ENCODE measurements around the gene C1orf216.
A peak's percentile ranks its signal among the peaks of the same experiment; 100 is the strongest.
"Not testable (repeated sequence)": the region's sequence is repeated elsewhere in the genome, so short reads cannot be mapped to it uniquely, and the experiment has no call there.

C1orf216 gene

DNA sequence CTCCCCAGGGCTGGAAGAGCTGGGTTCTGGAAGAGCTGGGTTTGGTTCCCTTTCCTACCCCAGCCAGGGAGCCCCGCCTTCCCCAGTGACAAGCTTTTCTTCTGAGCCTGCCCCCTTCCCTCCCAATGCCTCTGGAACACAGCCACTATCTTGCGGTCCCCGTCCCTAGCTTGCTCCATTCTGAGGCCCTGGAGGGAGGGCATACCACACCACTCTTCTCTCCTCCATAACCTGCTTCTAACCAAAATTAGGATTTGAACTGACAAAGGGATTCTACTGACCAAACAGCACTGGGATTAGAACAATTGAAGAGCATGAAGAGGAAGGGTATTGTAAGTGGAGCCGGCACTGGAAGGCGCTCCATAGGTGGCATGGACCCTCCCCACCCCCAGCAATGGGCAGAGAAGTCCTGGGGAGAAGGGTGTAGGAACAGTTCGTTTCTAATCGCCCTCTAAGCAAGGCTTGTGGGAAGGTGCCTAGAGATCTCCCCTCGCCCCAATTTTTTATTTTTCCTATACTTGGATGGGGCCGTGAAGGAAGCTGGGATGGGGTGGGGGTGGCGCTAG is 690 bp downstream of the C1orf216 start:
- H3K36me3 ChIP-seq (ENCODE audit: insufficient read depth, low read length), result peaks cover 7% of the 10 kb centered on the region

DNA sequence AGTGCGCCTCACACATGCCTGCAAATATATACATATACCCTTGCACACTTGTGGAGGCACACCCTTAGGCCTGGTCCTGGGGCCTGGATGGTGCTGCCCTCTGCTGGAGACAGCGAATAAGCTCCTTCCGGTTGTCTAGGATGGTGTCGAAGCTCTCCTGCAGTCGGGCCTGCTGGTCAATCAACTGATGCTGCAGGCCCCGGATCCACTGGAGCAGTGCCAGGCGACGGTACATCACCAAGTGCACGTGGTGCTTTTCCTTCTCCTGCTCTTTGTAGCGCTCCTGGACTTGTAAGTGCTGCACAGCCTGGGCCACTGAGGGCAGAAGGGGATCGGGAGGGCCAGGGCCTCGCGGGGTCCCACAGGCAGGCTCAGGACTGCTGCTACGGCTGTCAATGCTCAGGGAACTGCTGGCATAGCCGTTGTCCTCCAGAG is 3.1 kb downstream of the C1orf216 start:
- Histone ChIP-seq H3K9me3 (ENCODE audit: low read length) (no peaks in the 10 kb centered on the region), H3K36me3 (ENCODE audit: insufficient read depth, low read length) (peaks cover 1% of the 10 kb centered on the region), H2AFZ (ENCODE audit: low read depth, low read length) (no peak overlapping the region), H3K27me3 (ENCODE audit: insufficient read depth, low read length) (no peaks in the 10 kb centered on the region), H3K4me3 (ENCODE audit: low read length) (no peak overlapping the region), H3K4me1 (ENCODE audit: insufficient read depth, low read length) (no peaks in the 10 kb centered on the region)

More for the DNA sequence above, 690 bp downstream of the C1orf216 start:
- Histone ChIP-seq H3K4me3 (ENCODE audit: low read length) (no peak overlapping the region), H2AFZ (ENCODE audit: low read depth, low read length) (no peak overlapping the region), H3K9me3 (ENCODE audit: low read length) (no peaks in the 10 kb centered on the region), H3K27me3 (ENCODE audit: insufficient read depth, low read length) (no peaks in the 10 kb centered on the region), H3K4me1 (ENCODE audit: insufficient read depth, low read length) (no peaks in the 10 kb centered on the region)

DNA sequence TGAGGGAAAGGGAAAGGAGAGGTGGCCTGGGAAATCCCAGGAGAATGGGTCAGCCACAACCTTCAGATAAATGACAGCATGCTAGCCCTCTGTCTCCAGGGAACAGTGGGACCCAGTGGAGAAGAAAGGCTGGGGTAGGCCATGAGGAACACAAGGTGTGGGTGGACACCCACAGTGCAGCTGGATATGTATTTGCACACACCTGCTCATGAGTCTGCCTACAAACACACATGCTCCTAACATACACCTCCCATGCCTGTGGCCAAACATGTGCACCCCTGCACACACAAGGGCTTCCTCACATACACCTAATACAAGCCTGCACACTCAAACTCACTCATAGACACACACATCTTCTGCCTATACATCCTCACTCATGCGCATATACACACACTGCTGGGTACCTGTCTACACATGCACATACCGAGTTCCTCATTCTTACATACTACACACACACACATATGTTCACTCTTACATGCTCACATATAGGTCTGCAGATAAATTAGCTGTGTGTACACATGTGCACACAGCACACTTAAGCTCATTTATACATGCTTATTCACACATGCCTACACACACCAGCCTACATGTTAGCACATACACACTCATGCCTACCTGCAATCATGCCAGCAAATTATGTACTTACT is 3.6 kb downstream of the C1orf216 start:
- H3K36me3 ChIP-seq (ENCODE audit: insufficient read depth, low read length), result no peaks in the 10 kb centered on the region
- H3K9me3 ChIP-seq (ENCODE audit: low read length), result no peaks in the 10 kb centered on the region
- H2AFZ ChIP-seq (ENCODE audit: low read depth, low read length), result no peak overlapping the region
- H3K27me3 ChIP-seq (ENCODE audit: insufficient read depth, low read length), result no peaks in the 10 kb centered on the region
- H3K4me1 ChIP-seq (ENCODE audit: insufficient read depth, low read length), result no peaks in the 10 kb centered on the region
- H3K4me3 ChIP-seq (ENCODE audit: low read length), result no peak overlapping the region

DNA sequence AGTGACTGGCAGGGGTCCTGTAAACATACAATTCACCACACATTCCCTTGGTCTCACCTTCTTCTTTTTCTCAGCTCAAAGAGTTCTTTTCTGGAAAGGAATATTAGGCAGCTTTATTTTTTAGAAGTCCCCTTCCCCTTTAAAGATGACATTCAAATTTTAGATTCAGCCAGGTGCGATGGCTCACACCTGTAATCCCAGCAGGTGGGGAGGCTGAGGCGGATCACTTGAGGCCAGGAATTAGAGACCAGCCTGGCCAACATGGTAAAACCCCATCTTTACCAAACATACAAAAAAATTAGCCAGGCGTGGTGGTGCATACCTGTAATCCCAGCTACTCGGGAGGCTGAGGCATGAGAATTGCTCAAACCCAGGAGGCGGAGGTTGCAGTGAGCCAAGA is 7.6 kb downstream of the C1orf216 start:
- not testable (repeated sequence) for H3K27me3 ChIP-seq (ENCODE audit: insufficient read depth, low read length); H3K4me3 ChIP-seq (ENCODE audit: low read length); H3K36me3 ChIP-seq (ENCODE audit: insufficient read depth, low read length); H2AFZ ChIP-seq (ENCODE audit: low read depth, low read length); H3K9me3 ChIP-seq (ENCODE audit: low read length)
- peaks cover 14% of the 10 kb centered on the region for H3K4me1 ChIP-seq (ENCODE audit: insufficient read depth, low read length)

DNA sequence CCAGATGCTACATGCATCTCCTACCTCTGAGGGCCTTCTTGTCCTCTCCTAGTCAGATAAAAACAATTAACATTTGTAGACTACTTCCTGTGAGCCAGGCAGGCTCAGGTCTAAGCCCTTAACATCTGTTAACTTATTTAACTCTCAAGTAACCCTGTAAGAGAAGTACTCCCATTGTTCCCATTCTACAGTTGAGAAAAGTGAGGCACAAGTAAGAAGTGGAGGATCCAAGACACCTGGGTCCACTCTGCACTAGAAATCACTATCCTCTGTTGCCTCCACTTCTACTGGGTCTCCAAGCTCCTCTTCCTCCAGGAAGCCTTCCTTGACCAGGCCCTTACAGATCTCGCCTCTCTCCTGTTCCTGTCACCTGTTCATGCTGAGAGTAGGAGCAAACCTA is 9.7 kb downstream of the C1orf216 start:
- Histone ChIP-seq H2AFZ (ENCODE audit: low read depth, low read length) (no peak overlapping the region), H3K27me3 (ENCODE audit: insufficient read depth, low read length) (no peaks in the 10 kb centered on the region), H3K4me1 (ENCODE audit: insufficient read depth, low read length) (peaks cover 14% of the 10 kb centered on the region), H3K4me3 (ENCODE audit: low read length) (peak overlapping the region; percentile 51), H3K9me3 (ENCODE audit: low read length) (no peaks in the 10 kb centered on the region), H3K36me3 (ENCODE audit: insufficient read depth, low read length) (no peaks in the 10 kb centered on the region)

DNA sequence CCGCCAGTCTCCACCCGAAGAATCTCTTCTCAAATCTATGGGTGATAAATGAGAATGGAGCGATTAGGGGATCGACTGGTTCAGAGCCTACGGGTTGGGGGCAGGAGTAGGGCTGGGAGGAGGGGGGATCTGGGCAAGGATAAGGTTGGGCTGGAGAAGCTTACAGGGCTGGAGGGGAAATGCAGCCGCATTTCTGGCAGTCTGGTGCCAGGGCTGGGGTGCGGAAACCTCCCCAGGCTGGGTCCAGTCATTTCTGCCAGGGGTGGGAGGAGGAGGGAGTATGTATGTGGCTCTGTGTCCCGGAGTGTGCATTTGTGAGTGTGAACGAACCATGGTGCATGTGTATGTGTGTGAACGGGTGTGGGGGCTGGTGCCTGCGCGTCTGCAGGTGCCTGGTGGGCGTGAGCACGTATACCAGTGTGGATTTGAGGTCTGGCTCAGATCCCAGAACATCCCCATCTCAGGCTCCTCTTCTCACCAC is 10.2 kb downstream of the C1orf216 start:
- H3K4me3 ChIP-seq (ENCODE audit: low read length), result peak overlapping the region; percentile 51
- no peaks in the 10 kb centered on the region for H3K36me3 ChIP-seq (ENCODE audit: insufficient read depth, low read length)
- peaks cover 14% of the 10 kb centered on the region for H3K4me1 ChIP-seq (ENCODE audit: insufficient read depth, low read length)
- H3K27me3 ChIP-seq (ENCODE audit: insufficient read depth, low read length), result no peaks in the 10 kb centered on the region
- peak overlapping the region; percentile 96 for H2AFZ ChIP-seq (ENCODE audit: low read depth, low read length)
- no peaks in the 10 kb centered on the region for H3K9me3 ChIP-seq (ENCODE audit: low read length)

DNA sequence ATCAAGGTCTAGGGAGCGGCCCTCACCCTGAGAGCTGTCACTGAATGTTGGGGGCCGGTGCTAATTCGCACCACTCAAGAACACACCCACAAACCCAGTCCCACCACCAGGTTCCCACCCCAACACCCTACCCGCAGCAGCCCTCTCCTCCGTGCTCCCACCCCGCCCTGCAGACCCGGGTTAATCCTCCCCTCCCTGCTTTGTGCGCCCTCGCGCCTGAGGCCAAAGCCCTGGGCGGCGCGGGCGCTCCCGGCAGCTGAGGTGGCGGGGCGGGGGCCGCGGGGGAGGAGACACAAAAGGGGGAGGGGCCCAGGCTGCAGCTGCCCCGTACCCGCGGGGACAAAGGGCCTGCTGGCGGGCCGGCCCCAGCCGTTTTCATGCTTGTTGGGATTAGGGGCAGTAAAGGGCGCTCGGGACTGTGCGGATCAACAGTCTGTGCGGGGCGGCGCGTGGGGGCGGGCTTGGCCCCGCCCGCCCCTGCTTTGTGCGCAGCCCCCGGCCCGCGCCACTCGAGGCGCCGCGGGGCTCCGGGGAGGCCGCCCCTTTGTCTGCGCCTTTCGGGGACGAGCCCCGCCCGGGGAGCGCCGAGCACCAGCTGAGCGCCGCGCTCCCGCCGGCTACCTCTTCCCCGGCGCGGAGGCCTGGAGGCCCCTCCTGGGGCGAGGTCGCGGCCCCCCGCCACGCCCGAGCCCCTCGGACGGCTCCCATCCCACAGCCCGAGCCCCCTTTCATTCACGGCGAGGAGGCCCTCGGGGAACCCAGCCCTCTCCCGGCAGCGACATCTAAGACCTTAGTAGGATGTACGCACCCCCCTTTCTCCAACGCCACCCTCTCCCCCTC is 10.9 kb downstream of the C1orf216 start:
- H2AFZ ChIP-seq (ENCODE audit: low read depth, low read length), result peak overlapping the region; percentile 96
- no peaks in the 10 kb centered on the region for H3K9me3 ChIP-seq (ENCODE audit: low read length)
- peaks cover 14% of the 10 kb centered on the region for H3K4me1 ChIP-seq (ENCODE audit: insufficient read depth, low read length)
- H3K36me3 ChIP-seq (ENCODE audit: insufficient read depth, low read length), result no peaks in the 10 kb centered on the region
- H3K27me3 ChIP-seq (ENCODE audit: insufficient read depth, low read length), result no peaks in the 10 kb centered on the region
- peak overlapping the region; percentile 51 for H3K4me3 ChIP-seq (ENCODE audit: low read length)

DNA sequence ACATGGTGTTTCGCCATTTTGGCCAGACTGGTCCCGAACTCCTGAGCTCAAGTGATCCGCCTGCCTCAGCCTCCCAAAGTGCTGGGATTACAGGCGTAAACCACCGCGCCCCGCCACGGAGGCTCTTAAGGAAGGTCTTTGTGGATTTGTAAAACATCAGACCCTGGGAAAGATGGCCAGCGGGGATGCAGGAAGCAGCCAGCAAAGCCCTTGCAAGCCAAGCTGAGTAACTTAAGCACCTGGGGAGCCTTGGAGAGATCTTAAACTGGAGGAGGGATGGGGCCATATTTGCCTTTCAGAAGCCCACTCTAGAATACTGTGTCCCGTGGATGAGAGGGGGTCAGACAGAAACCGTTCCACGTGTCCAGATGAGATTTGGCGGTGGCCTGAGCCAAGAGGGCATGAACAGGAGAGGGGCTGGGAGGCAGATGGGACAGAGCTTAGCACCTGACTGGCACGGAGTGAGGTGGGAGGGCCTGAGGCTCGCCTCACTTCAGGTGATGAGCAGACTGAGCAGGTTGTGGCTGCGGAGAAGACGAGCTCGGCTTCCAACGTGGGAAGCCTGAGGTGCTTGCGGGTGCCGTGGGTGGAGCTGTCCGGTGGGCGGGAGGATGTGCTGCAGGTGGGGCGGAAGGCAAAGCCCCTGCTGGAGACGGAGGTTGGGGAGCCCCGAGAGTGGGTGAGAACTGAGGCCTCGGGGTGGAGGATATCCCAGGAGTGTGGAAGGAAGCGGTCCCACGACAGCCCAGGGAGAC is 11.7 kb downstream of the C1orf216 start:
- H3K4me3 ChIP-seq (ENCODE audit: low read length), result peak overlapping the region; percentile 51
- H3K9me3 ChIP-seq (ENCODE audit: low read length), result no peaks in the 10 kb centered on the region

DNA sequence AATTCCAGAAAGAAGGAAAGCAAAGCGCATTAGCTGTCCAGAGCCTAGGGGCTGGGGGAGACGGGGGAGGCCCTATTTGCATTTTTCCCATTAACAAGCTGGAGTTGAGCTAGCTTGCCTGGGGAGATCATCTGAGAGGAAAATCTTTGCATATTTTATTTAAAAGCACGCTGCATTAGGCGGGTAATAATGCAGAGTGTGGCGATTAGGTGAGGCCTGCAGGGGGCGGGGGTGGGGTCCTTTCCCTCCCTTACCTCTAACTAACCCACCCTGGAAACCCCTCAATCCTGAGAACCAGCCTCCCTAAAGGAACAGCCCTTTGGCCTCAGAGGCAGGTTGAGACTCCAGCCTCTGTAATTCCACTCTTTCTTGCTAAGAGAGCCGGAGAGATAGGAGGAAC is 16.2 kb downstream of the C1orf216 start:
- H3K4me3 ChIP-seq (ENCODE audit: low read length), result no peak overlapping the region
- no peaks in the 10 kb centered on the region for H3K36me3 ChIP-seq (ENCODE audit: insufficient read depth, low read length)
- H3K4me1 ChIP-seq (ENCODE audit: insufficient read depth, low read length), result peaks cover 6% of the 10 kb centered on the region
- H3K27me3 ChIP-seq (ENCODE audit: insufficient read depth, low read length), result peaks cover 4% of the 10 kb centered on the region
- H3K9me3 ChIP-seq (ENCODE audit: low read length), result peaks cover 2% of the 10 kb centered on the region
- H2AFZ ChIP-seq (ENCODE audit: low read depth, low read length), result no peak overlapping the region

More for the DNA sequence above, 11.7 kb downstream of the C1orf216 start:
- H3K4me1 ChIP-seq (ENCODE audit: insufficient read depth, low read length), result peaks cover 14% of the 10 kb centered on the region
- no peaks in the 10 kb centered on the region for H3K27me3 ChIP-seq (ENCODE audit: insufficient read depth, low read length)
- H3K36me3 ChIP-seq (ENCODE audit: insufficient read depth, low read length), result no peaks in the 10 kb centered on the region
- H2AFZ ChIP-seq (ENCODE audit: low read depth, low read length), result peak overlapping the region; percentile 96

DNA sequence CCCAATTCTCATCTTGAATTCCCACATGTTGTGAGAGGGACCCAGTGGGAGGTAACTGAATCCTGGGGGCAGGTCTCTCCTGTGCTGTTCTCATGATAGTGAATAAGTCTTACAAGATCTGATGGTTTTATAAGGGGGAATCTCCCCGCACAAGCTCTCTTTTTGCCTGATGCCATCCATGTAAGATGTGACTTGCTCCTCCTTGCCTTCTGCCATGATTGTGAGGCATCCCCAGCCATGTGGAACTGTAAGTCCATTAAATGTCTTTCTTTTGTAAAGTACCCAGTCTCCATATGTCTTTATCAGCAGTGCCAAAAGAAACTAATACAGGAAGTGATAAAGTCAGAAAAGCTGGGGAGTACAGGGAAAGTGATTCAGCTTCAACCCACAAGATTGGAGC is 19.5 kb downstream of the C1orf216 start:
- not testable (repeated sequence) for H3K27me3 ChIP-seq (ENCODE audit: insufficient read depth, low read length); H3K9me3 ChIP-seq (ENCODE audit: low read length); H3K36me3 ChIP-seq (ENCODE audit: insufficient read depth, low read length); H2AFZ ChIP-seq (ENCODE audit: low read depth, low read length); H3K4me1 ChIP-seq (ENCODE audit: insufficient read depth, low read length); H3K4me3 ChIP-seq (ENCODE audit: low read length)

DNA sequence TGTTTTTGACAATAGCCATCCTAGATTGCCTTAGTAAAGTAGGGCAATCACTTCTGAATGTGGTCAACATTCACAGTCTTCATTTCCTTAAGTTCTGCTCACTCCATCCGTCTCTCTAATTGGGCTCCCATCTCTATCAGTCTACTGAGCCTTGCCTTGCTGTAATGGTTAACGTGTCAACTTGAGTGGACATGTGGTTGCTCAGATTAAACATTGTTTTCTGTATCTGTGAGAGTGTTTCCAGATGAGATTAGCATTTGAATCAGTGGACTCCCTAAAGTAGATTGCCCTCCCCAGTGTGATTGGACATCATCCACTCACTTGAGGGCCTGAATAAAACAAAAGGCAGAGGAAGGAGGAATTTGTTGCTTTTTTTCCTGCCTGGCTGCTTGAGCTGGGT is 26.4 kb downstream of the C1orf216 start:
- Histone ChIP-seq H3K27me3 (ENCODE audit: insufficient read depth, low read length) (peaks cover 16% of the 10 kb centered on the region), H2AFZ (ENCODE audit: low read depth, low read length) (no peak overlapping the region), H3K9me3 (ENCODE audit: low read length) (no peaks in the 10 kb centered on the region), H3K36me3 (ENCODE audit: insufficient read depth, low read length) (no peaks in the 10 kb centered on the region), H3K4me3 (ENCODE audit: low read length) (no peak overlapping the region), H3K4me1 (ENCODE audit: insufficient read depth, low read length) (peaks cover 6% of the 10 kb centered on the region)

DNA sequence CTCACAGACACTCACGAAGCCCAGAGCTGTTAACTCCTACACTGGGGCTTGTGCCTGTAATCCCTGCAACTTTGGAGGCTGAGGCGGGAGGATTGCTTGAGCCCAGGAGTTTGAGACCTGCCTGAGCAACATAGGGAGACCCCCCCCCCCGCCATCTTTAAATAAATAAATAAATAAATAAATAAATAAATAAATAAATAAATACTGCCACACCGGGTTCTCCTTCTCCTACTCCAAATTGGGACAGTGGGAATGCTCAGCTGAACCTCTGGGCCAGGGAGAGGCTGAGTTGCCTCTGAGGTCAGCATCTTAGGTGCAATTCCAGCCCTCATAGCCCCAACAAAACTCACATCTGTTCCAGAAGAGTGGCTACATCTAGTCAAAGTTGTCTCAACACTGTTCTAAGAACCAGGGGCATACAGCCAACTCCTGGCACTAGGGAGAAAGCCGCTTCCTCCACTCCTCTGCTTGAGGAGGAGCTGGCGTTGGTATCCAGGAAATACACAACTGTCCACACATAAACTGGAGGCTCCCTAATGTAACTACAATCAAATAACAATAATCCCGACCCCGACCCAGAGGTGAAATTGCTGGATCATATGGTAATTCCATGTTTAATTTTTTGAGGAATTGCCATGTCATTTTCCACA is 27.0 kb downstream of the C1orf216 start:
- Histone ChIP-seq H3K27me3 (ENCODE audit: insufficient read depth, low read length) (peaks cover 16% of the 10 kb centered on the region), H2AFZ (ENCODE audit: low read depth, low read length) (no peak overlapping the region), H3K9me3 (ENCODE audit: low read length) (no peaks in the 10 kb centered on the region), H3K36me3 (ENCODE audit: insufficient read depth, low read length) (no peaks in the 10 kb centered on the region), H3K4me1 (ENCODE audit: insufficient read depth, low read length) (peaks cover 6% of the 10 kb centered on the region), H3K4me3 (ENCODE audit: low read length) (no peak overlapping the region)
